ENCODE measurements around the gene KCNC2. TPM values are rescaled to one million over a fixed set of nuclear protein-coding genes. Genes with fewer than 3 reads are reported as not detected.

Gene KCNC2
- total and polyA plus RNA-seq, 5 donors: not detected

- H3K27ac ChIP-seq (ENCODE audit: low read length): no peak overlapping the region
- H3K9me3 ChIP-seq (ENCODE audit: control insufficient read depth, low read length): no peaks in the 10 kb centered on the region
- ATAC-seq (no peak), DNase-seq (no peak)
- no peak overlapping the region for H3K4me3 ChIP-seq (ENCODE audit: low read length)
- H3K4me1 ChIP-seq (ENCODE audit: control insufficient read depth, insufficient read depth, low read length): no peaks in the 10 kb centered on the region
- intact Hi-C loops (cut with DNase I): no loop called here
- H3K27me3 ChIP-seq (ENCODE audit: control insufficient read depth, insufficient read depth): no peaks in the 10 kb centered on the region
- WGBS: 93% methylated on average over 2 of the region's 2 CpGs
Measured at GRCh38 chr12:75115748-75116147, 93.9 kb downstream of the KCNC2 start.

GRCh38 chr12:75103822-75104221 lies 105.8 kb downstream of the KCNC2 start:
- ATAC-seq: no peak
- DNase-seq: no peak
- H3K4me3 ChIP-seq (ENCODE audit: low read length): no peak overlapping the region
- H3K9me3 ChIP-seq (ENCODE audit: control insufficient read depth, low read length): no peaks in the 10 kb centered on the region
- intact Hi-C loops (cut with DNase I): no loop called here
- WGBS: 92% methylated on average over 6 of the region's 6 CpGs
- no peaks in the 10 kb centered on the region for H3K27me3 ChIP-seq (ENCODE audit: control insufficient read depth, insufficient read depth)
- no peak overlapping the region for H3K27ac ChIP-seq (ENCODE audit: low read length)
- H3K4me1 ChIP-seq (ENCODE audit: control insufficient read depth, insufficient read depth, low read length): no peaks in the 10 kb centered on the region

- Histone ChIP-seq H3K4me3 (ENCODE audit: low read length) (no peak overlapping the region), H3K9me3 (ENCODE audit: control insufficient read depth, low read length) (no peaks in the 10 kb centered on the region), H3K27me3 (ENCODE audit: control insufficient read depth, insufficient read depth) (no peaks in the 10 kb centered on the region), H3K4me1 (ENCODE audit: control insufficient read depth, insufficient read depth, low read length) (no peaks in the 10 kb centered on the region), H3K27ac (ENCODE audit: low read length) (no peak overlapping the region)
- no peak for DNase-seq
- 89% methylated on average over 3 of the region's 3 CpGs for WGBS
- ATAC-seq: no peak
- intact Hi-C loops (cut with DNase I): no loop called here
Measured at GRCh38 chr12:75101781-75102180, 107.9 kb downstream of the KCNC2 start.

- Histone ChIP-seq H3K4me3 (ENCODE audit: low read length) (no peak overlapping the region), H3K9me3 (ENCODE audit: control insufficient read depth, low read length) (no peaks in the 10 kb centered on the region), H3K4me1 (ENCODE audit: control insufficient read depth, insufficient read depth, low read length) (no peaks in the 10 kb centered on the region), H3K27ac (ENCODE audit: low read length) (no peak overlapping the region), H3K27me3 (ENCODE audit: control insufficient read depth, insufficient read depth) (no peaks in the 10 kb centered on the region)
- ATAC-seq (no peak), DNase-seq (no peak)
- intact Hi-C loops (cut with DNase I): no loop called here
Measured at GRCh38 chr12:75099210-75099609, 110.4 kb downstream of the KCNC2 start.

- intact Hi-C loops (cut with DNase I): no loop called here
- no peak overlapping the region for H3K4me3 ChIP-seq (ENCODE audit: low read length)
- ATAC-seq (no peak), DNase-seq (no peak)
- no peak overlapping the region for H3K27ac ChIP-seq (ENCODE audit: low read length)
- no peaks in the 10 kb centered on the region for H3K9me3 ChIP-seq (ENCODE audit: control insufficient read depth, low read length)
- no peaks in the 10 kb centered on the region for H3K27me3 ChIP-seq (ENCODE audit: control insufficient read depth, insufficient read depth)
- no peaks in the 10 kb centered on the region for H3K4me1 ChIP-seq (ENCODE audit: control insufficient read depth, insufficient read depth, low read length)
Measured at GRCh38 chr12:75097003-75097402, 112.6 kb downstream of the KCNC2 start.

- H3K4me1 ChIP-seq (ENCODE audit: control insufficient read depth, insufficient read depth, low read length): no peaks in the 10 kb centered on the region
- 44% methylated on average over 1 of the region's 1 CpG for WGBS
- H3K4me3 ChIP-seq (ENCODE audit: low read length): no peak overlapping the region
- H3K27ac ChIP-seq (ENCODE audit: low read length): no peak overlapping the region
- no peak for ATAC-seq
- no peak for DNase-seq
- no peaks in the 10 kb centered on the region for H3K9me3 ChIP-seq (ENCODE audit: control insufficient read depth, low read length)
- intact Hi-C loops (cut with DNase I): no loop called here
- no peaks in the 10 kb centered on the region for H3K27me3 ChIP-seq (ENCODE audit: control insufficient read depth, insufficient read depth)
Measured at GRCh38 chr12:75087654-75088053, 122.0 kb downstream of the KCNC2 start.

GRCh38 chr12:75086091-75087038 lies 123.3 kb downstream of the KCNC2 start:
- no peak for DNase-seq
- no peak overlapping the region for H3K4me3 ChIP-seq (ENCODE audit: low read length)
- H3K27ac ChIP-seq (ENCODE audit: low read length): no peak overlapping the region
- H3K9me3 ChIP-seq (ENCODE audit: control insufficient read depth, low read length): no peaks in the 10 kb centered on the region
- no peaks in the 10 kb centered on the region for H3K27me3 ChIP-seq (ENCODE audit: control insufficient read depth, insufficient read depth)
- intact Hi-C loops (cut with DNase I): no loop called here
- 46% methylated on average over 2 of the region's 2 CpGs for WGBS
- no peak for ATAC-seq
- H3K4me1 ChIP-seq (ENCODE audit: control insufficient read depth, insufficient read depth, low read length): no peaks in the 10 kb centered on the region

- H3K4me1 ChIP-seq (ENCODE audit: control insufficient read depth, insufficient read depth, low read length): no peaks in the 10 kb centered on the region
- no peak overlapping the region for H3K4me3 ChIP-seq (ENCODE audit: low read length)
- H3K9me3 ChIP-seq (ENCODE audit: control insufficient read depth, low read length): no peaks in the 10 kb centered on the region
- DNase-seq (no peak), ATAC-seq (no peak)
- intact Hi-C loops (cut with DNase I): no loop called here
- H3K27ac ChIP-seq (ENCODE audit: low read length): no peak overlapping the region
- H3K27me3 ChIP-seq (ENCODE audit: control insufficient read depth, insufficient read depth): no peaks in the 10 kb centered on the region
- WGBS: 61% methylated on average over 2 of the region's 2 CpGs
Measured at GRCh38 chr12:75081305-75081704, 128.3 kb downstream of the KCNC2 start.

GRCh38 chr12:75080582-75080981 lies 129.1 kb downstream of the KCNC2 start:
- Histone ChIP-seq H3K27ac (ENCODE audit: low read length) (no peak overlapping the region), H3K4me3 (ENCODE audit: low read length) (no peak overlapping the region), H3K9me3 (ENCODE audit: control insufficient read depth, low read length) (no peaks in the 10 kb centered on the region), H3K27me3 (ENCODE audit: control insufficient read depth, insufficient read depth) (no peaks in the 10 kb centered on the region), H3K4me1 (ENCODE audit: control insufficient read depth, insufficient read depth, low read length) (no peaks in the 10 kb centered on the region)
- intact Hi-C loops (cut with DNase I): no loop called here
- DNase-seq (no peak), ATAC-seq (no peak)
- 69% methylated on average over 4 of the region's 4 CpGs for WGBS

GRCh38 chr12:75065482-75065881 lies 144.2 kb downstream of the KCNC2 start:
- intact Hi-C loops (cut with DNase I): no loop called here
- Histone ChIP-seq H3K27me3 (ENCODE audit: control insufficient read depth, insufficient read depth) (no peaks in the 10 kb centered on the region), H3K9me3 (ENCODE audit: control insufficient read depth, low read length) (no peaks in the 10 kb centered on the region), H3K27ac (ENCODE audit: low read length) (no peak overlapping the region), H3K4me1 (ENCODE audit: control insufficient read depth, insufficient read depth, low read length) (no peaks in the 10 kb centered on the region), H3K4me3 (ENCODE audit: low read length) (no peak overlapping the region)
- ATAC-seq: no peak
- WGBS: 74% methylated on average over 2 of the region's 2 CpGs
- no peak for DNase-seq

GRCh38 chr12:75062691-75063090 lies 146.9 kb downstream of the KCNC2 start:
- DNase-seq (no peak), ATAC-seq (no peak)
- Histone ChIP-seq H3K4me1 (ENCODE audit: control insufficient read depth, insufficient read depth, low read length) (no peaks in the 10 kb centered on the region), H3K27ac (ENCODE audit: low read length) (no peak overlapping the region), H3K27me3 (ENCODE audit: control insufficient read depth, insufficient read depth) (no peaks in the 10 kb centered on the region), H3K9me3 (ENCODE audit: control insufficient read depth, low read length) (no peaks in the 10 kb centered on the region), H3K4me3 (ENCODE audit: low read length) (no peak overlapping the region)
- intact Hi-C loops (cut with DNase I): no loop called here
- WGBS: 47% methylated on average over 2 of the region's 2 CpGs

GRCh38 chr12:75058228-75058627 lies 151.4 kb downstream of the KCNC2 start:
- Histone ChIP-seq H3K27ac (ENCODE audit: low read length) (no peak overlapping the region), H3K27me3 (ENCODE audit: control insufficient read depth, insufficient read depth) (no peaks in the 10 kb centered on the region), H3K4me3 (ENCODE audit: low read length) (no peak overlapping the region), H3K9me3 (ENCODE audit: control insufficient read depth, low read length) (no peaks in the 10 kb centered on the region), H3K4me1 (ENCODE audit: control insufficient read depth, insufficient read depth, low read length) (no peaks in the 10 kb centered on the region)
- ATAC-seq: no peak
- no peak for DNase-seq
- intact Hi-C loops (cut with DNase I): no loop called here

Measured in right cardiac atrium (tissue), 5 donors.